HUES64 (cell line): Measurements from ENCODE around the gene ANKS6.

ENCODE experiments used
- H3K27ac ChIP-seq: 2 replicates; pipeline ENCODE4 v1.7.0; 2013; ENCODE audit warnings: low read depth, low read length, inconsistent platforms
- H3K27me3 ChIP-seq: 2 replicates; pipeline ENCODE4 v1.6.1; 2013; ENCODE audit warnings: mild to moderate bottlenecking, low read length; ENCODE audit not compliant: insufficient read depth
- H3K36me3 ChIP-seq: 2 replicates; pipeline ENCODE4 v1.6.1; 2013; ENCODE audit warnings: mild to moderate bottlenecking, low read length; ENCODE audit not compliant: insufficient read depth
- H3K4me1 ChIP-seq: 2 replicates; pipeline ENCODE4 v1.6.1; 2013; ENCODE audit warnings: mild to moderate bottlenecking, low read length, moderate library complexity; ENCODE audit not compliant: insufficient read depth
- H3K4me3 ChIP-seq: 2 replicates; pipeline ENCODE4 v1.5.1; 2013; ENCODE audit warnings: mild to moderate bottlenecking, low read length, moderate library complexity
- H3K9ac ChIP-seq: 2 replicates; pipeline ENCODE4 v1.6.1; 2013; ENCODE audit warnings: mild to moderate bottlenecking, low read depth, low read length
- H3K9me3 ChIP-seq: 2 replicates; pipeline ENCODE4 v1.6.1; 2013; ENCODE audit warnings: low read depth, low read length; ENCODE audit not compliant: insufficient read depth
- WGBS: fragments of 150-250, 120-280 bp; methylation state at CpG from one replicate; pipeline ENCODE4 v1.1.7; 2013; ENCODE audit warnings: missing lambda C conversion rate; 5-methylcytosine and 5-hydroxymethylcytosine counted together

The ANKS6 gene

GRCh38 chr9:98815391-98815951 is 19.1 kb upstream of the ANKS6 start:
- Histone ChIP-seq H3K27me3 (no peaks in the 10 kb centered on the region), H3K4me3 (no peak overlapping the region), H3K36me3 (no peaks in the 10 kb centered on the region), H3K4me1 (peaks cover under 1% of the 10 kb centered on the region; the same call in 1 of the 2 replicates), H3K9ac (no peak overlapping the region), H3K27ac (no peak overlapping the region), H3K9me3 (no peaks in the 10 kb centered on the region)
- WGBS: 98% methylated on average over 6 of the region's 6 CpGs

- H3K27ac ChIP-seq: no peak overlapping the region
- no peak overlapping the region for H3K9ac ChIP-seq
- H3K9me3 ChIP-seq: no peaks in the 10 kb centered on the region
- H3K4me3 ChIP-seq: no peak overlapping the region
- 90% methylated on average over 1 of the region's 2 CpGs for WGBS
- no peaks in the 10 kb centered on the region for H3K36me3 ChIP-seq
- peaks cover 24% of the 10 kb centered on the region for H3K27me3 ChIP-seq
- H3K4me1 ChIP-seq: peaks cover 29% of the 10 kb centered on the region
These were observed 14.8 kb upstream of the ANKS6 start for GRCh38 chr9:98811051-98811650.

GRCh38 chr9:98810102-98810842 is 13.9 kb upstream of the ANKS6 start:
- Histone ChIP-seq H3K4me3 (no peak overlapping the region), H3K4me1 (peaks cover 29% of the 10 kb centered on the region), H3K27me3 (peaks cover 24% of the 10 kb centered on the region), H3K36me3 (no peaks in the 10 kb centered on the region), H3K9me3 (no peaks in the 10 kb centered on the region), H3K9ac (no peak overlapping the region), H3K27ac (peak overlapping the region; percentile 36; the same call in 1 of the 2 replicates)
- WGBS: 87% methylated on average over 2 of the region's 3 CpGs

- no peak overlapping the region for H3K4me3 ChIP-seq
- H3K27ac ChIP-seq: peak overlapping the region; percentile 36; the same call in 1 of the 2 replicates
- peaks cover 24% of the 10 kb centered on the region for H3K27me3 ChIP-seq
- no peak overlapping the region for H3K9ac ChIP-seq
- H3K9me3 ChIP-seq: no peaks in the 10 kb centered on the region
- H3K4me1 ChIP-seq: peaks cover 29% of the 10 kb centered on the region
- 89% methylated on average over 9 of the region's 9 CpGs for WGBS
- H3K36me3 ChIP-seq: no peaks in the 10 kb centered on the region
These were observed 13.2 kb upstream of the ANKS6 start for GRCh38 chr9:98809311-98810101.

- no peaks in the 10 kb centered on the region for H3K36me3 ChIP-seq
- no peaks in the 10 kb centered on the region for H3K9me3 ChIP-seq
- H3K4me1 ChIP-seq: peaks cover 29% of the 10 kb centered on the region
- 94% methylated on average over 2 of the region's 2 CpGs for WGBS
- H3K4me3 ChIP-seq: peak overlapping the region; percentile 72; the same call in 1 of the 2 replicates
- H3K27me3 ChIP-seq: peaks cover 24% of the 10 kb centered on the region
- H3K9ac ChIP-seq: no peak overlapping the region
- H3K27ac ChIP-seq: no peak overlapping the region
These were observed 12.5 kb upstream of the ANKS6 start for GRCh38 chr9:98808875-98809274.

- Histone ChIP-seq H3K27ac (no peak overlapping the region), H3K9ac (peak overlapping the region; percentile 57; the same call in 1 of the 2 replicates), H3K36me3 (no peaks in the 10 kb centered on the region), H3K4me3 (peak overlapping the region; percentile 72), H3K4me1 (peaks cover 29% of the 10 kb centered on the region), H3K27me3 (peaks cover 24% of the 10 kb centered on the region), H3K9me3 (no peaks in the 10 kb centered on the region)
- 48% methylated on average over 17 of the region's 17 CpGs for WGBS
These were observed 12.1 kb upstream of the ANKS6 start for GRCh38 chr9:98808411-98808815.

GRCh38 chr9:98807814-98808195 is 11.4 kb upstream of the ANKS6 start:
- no peak overlapping the region for H3K27ac ChIP-seq
- H3K4me1 ChIP-seq: peaks cover 29% of the 10 kb centered on the region
- no peaks in the 10 kb centered on the region for H3K36me3 ChIP-seq
- H3K4me3 ChIP-seq: peak overlapping the region; percentile 72
- no peaks in the 10 kb centered on the region for H3K9me3 ChIP-seq
- peaks cover 24% of the 10 kb centered on the region for H3K27me3 ChIP-seq
- WGBS: under 1% methylated on average over 46 of the region's 46 CpGs
- peak overlapping the region; percentile 57 for H3K9ac ChIP-seq

- Histone ChIP-seq H3K9me3 (no peaks in the 10 kb centered on the region), H3K36me3 (no peaks in the 10 kb centered on the region), H3K27ac (no peak within 1 kb of the TSS), H3K27me3 (peaks cover 24% of the 10 kb centered on the region), H3K4me3 (peak within 1 kb of the TSS; percentile 72), H3K9ac (peak within 1 kb of the TSS; percentile 57), H3K4me1 (peaks cover 29% of the 10 kb centered on the region)
- 10% methylated on average over 51 of the region's 51 CpGs for WGBS
These were observed 10.9 kb upstream of the ANKS6 start, which contains the start of gene GALNT12 for GRCh38 chr9:98807070-98807813. TSS of gene GALNT12 (plus strand) at chr9:98807670. CDS start at chr9:98807699, 29 bp downstream.

GRCh38 chr9:98806394-98807035 is 10.2 kb upstream of the ANKS6 start:
- H3K9ac ChIP-seq: no peak overlapping the region
- 93% methylated on average over 8 of the region's 8 CpGs for WGBS
- H3K27ac ChIP-seq: no peak overlapping the region
- H3K4me3 ChIP-seq: 0 out of 2 replicates have a peak overlapping the region, but pooled peaks have one; percentile 72
- H3K4me1 ChIP-seq: peaks cover 29% of the 10 kb centered on the region
- no peaks in the 10 kb centered on the region for H3K36me3 ChIP-seq
- peaks cover 24% of the 10 kb centered on the region for H3K27me3 ChIP-seq
- H3K9me3 ChIP-seq: no peaks in the 10 kb centered on the region
